ENCODE results near the gene DDX47. TPM values are rescaled to one million over a fixed set of nuclear protein-coding genes. Genes with fewer than 3 reads are reported as not detected.
"Not testable (repeated sequence)": the region's sequence is repeated elsewhere in the genome, so short reads cannot be mapped to it uniquely, and the experiment has no call there.

DDX47 gene
- total RNA-seq, 2 donors from 2014 or later = 36.1 to 45.0 TPM

GRCh38 chr12:12837813-12838153 is 24.6 kb downstream of the DDX47 start:
- no peak for TF ChIP-seq CTCF (IDR thresholded peaks at IDR 0.05)
- Histone ChIP-seq H3K36me3 (no peaks in the 10 kb centered on the region), H3K4me3 (no peak overlapping the region), H3K27me3 (no peaks in the 10 kb centered on the region), H3K9ac (ENCODE audit: low read depth in 2 of 2, low read length in 2 of 2) (no peak overlapping the region), H3K4me1 (peaks cover 8% of the 10 kb centered on the region), H3K9me3 (no peaks in the 10 kb centered on the region), H3K27ac (no peak overlapping the region)
- DNase-seq = no peak
- intact Hi-C loops (cut with DNase I) = loop anchor here (10.0 kb wide), 2 partner anchors 47 to 137 kb away; no protein-coding TSS in a partner anchor

DNA sequence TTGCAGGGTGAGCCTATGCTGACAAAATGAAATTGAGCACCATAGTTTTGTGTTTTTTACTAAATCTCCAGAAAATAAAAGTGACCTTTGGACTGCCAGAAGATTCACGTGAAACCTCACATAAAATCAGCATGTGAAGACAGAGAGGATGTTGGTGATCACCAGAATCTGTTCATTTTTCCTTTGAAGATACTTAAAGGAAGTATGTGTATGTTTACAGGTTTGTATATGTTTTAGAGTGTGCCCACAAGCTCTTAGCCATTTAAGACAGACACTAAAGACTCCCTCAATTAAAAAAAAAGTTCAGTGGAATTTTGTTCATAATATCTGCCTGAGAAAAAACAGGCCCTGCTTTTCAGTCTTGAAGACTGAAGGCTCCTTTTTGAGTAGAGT is 25.9 kb downstream of the DDX47 start:
- Histone ChIP-seq H3K36me3 (no peaks in the 10 kb centered on the region), H3K4me1 (peaks cover 8% of the 10 kb centered on the region), H3K27ac (no peak overlapping the region), H3K9ac (ENCODE audit: low read depth in 2 of 2, low read length in 2 of 2) (no peak overlapping the region), H3K9me3 (no peaks in the 10 kb centered on the region), H3K27me3 (no peaks in the 10 kb centered on the region), H3K4me3 (no peak overlapping the region)
- no peak for DNase-seq
- no peak for TF ChIP-seq CTCF (IDR thresholded peaks at IDR 0.05)
- intact Hi-C loops (cut with DNase I) = loop anchor here (10.0 kb wide), 2 partner anchors 46 to 136 kb away; no protein-coding TSS in a partner anchor

- not testable (repeated sequence) for H3K27me3 ChIP-seq, H3K4me1 ChIP-seq, H3K9me3 ChIP-seq, H3K27ac ChIP-seq, H3K4me3 ChIP-seq, H3K36me3 ChIP-seq, DNase-seq
- intact Hi-C loops (cut with DNase I) = loop anchor here (10.0 kb wide), 2 partner anchors 45 to 135 kb away; no protein-coding TSS in a partner anchor
- peak overlapping the region in 1 of 2 donors; percentile 38 for H3K9ac ChIP-seq (ENCODE audit: low read depth in 2 of 2, low read length in 2 of 2)
Measured at GRCh38 chr12:12839439-12839838, 26.3 kb downstream of the DDX47 start.

DNA sequence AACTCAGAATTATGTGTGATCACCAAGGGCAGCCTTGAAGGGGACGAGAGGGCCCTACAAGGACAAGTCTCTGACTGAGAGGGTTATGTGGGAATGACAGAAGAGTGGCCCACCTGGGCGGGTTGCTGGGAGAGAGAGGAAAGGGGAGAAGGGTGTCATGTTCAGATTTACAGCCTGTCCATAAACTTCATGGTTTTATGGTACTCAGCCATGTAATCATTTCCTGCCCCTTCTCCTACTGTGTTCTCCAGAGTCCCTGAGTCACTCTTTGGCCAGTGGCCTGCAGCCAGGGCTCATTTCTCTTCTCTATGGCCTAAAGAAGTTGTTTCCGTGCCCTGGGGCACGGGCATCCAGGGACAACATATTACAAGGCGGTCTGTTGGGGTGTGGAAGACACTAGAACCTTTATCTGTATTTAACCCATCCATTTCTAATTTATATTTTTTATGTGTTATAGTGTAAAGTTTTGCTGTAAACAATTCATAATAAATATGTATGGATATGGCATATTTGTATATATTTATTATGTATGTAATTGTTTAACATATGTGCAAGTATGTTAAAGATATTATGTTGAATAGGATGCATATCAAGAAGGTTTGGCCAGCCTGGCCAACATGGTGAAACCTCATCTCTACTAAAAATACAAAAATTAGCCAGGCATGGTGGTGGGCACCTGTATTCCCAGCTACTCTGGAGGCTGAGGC is 26.9 kb downstream of the DDX47 start:
- Histone ChIP-seq H3K9ac (ENCODE audit: low read depth in 2 of 2, low read length in 2 of 2) (peak overlapping the region in 1 of 2 donors; percentile 38), H3K4me3 (no peak overlapping the region), H3K27ac (no peak overlapping the region), H3K9me3 (no peaks in the 10 kb centered on the region), H3K27me3 (no peaks in the 10 kb centered on the region), H3K36me3 (no peaks in the 10 kb centered on the region), H3K4me1 (peaks cover 8% of the 10 kb centered on the region)
- TF ChIP-seq CTCF (IDR thresholded peaks at IDR 0.05) = no peak
- intact Hi-C loops (cut with DNase I) = loop anchor here (10.0 kb wide), 2 partner anchors 45 to 135 kb away; no protein-coding TSS in a partner anchor
- peak; percentile 88 for DNase-seq

DNA sequence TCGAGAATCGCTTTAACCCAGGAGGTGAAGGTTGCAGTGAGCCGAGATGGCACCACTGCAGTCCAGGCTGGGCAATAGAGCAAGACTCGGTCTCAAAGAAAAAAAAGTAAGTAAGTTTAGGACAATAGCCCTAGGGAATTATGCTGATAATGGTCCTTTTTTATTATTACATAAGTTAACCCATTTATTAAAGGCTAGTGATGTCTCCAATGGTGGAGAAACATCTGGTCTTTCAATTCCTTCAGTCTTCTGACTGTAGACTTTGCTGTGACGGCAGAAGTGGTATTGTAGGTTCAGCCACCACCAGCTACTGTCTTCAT is 27.4 kb downstream of the DDX47 start:
- H3K27me3 ChIP-seq = no peaks in the 10 kb centered on the region
- H3K4me3 ChIP-seq = no peak overlapping the region
- no peak for TF ChIP-seq CTCF (IDR thresholded peaks at IDR 0.05)
- DNase-seq = no peak
- H3K9ac ChIP-seq (ENCODE audit: low read depth in 2 of 2, low read length in 2 of 2) = no peak overlapping the region
- no peak overlapping the region for H3K27ac ChIP-seq
- H3K36me3 ChIP-seq = no peaks in the 10 kb centered on the region
- no peaks in the 10 kb centered on the region for H3K9me3 ChIP-seq
- intact Hi-C loops (cut with DNase I) = no loop called here
- peaks cover 8% of the 10 kb centered on the region for H3K4me1 ChIP-seq

- H3K27ac ChIP-seq; H3K9ac ChIP-seq (ENCODE audit: low read depth in 2 of 2, low read length in 2 of 2); intact Hi-C loops (cut with DNase I); H3K36me3 ChIP-seq; H3K27me3 ChIP-seq; H3K4me1 ChIP-seq; DNase-seq; H3K9me3 ChIP-seq; H3K4me3 ChIP-seq: not testable (repeated sequence)
Measured at GRCh38 chr12:12841428-12841827, 28.3 kb downstream of the DDX47 start.

Data from colonic mucosa (tissue), 4 donors.